Adrenal gland (tissue), 12 donors: Measurements from ENCODE around the gene CDKL1. TPM values are rescaled to one million over a fixed set of nuclear protein-coding genes. Genes with fewer than 3 reads are reported as not detected.

Experiments used
- DNase-seq, 7 donors: peaks; one replicate each; pipeline ENCODE4 v3.0.0-alpha.2; 2019 to 2020
- H3K27ac ChIP-seq, 5 donors: fragments of 200-600 bp; sonication (generic) in 4 of 5; 1 replicate in 3 of 5; 2 replicates in 2 of 5; pipeline versions ENCODE4 v1.5.1 to v1.8.0; 2016 to 2020; ENCODE audit warnings: mild to moderate bottlenecking in 1 of 5
- H3K27me3 ChIP-seq: fragments of 200-600 bp; 2 replicates; pipeline ENCODE4 v1.8.0; 2021
- H3K36me3 ChIP-seq, 2 donors: fragments of 200-600 bp; replicated peaks in 1 of 2; 1 replicate in 1 of 2; 2 replicates in 1 of 2; pipeline versions ENCODE4 v1.5.1 to v1.8.0; 2018 to 2022
- H3K4me1 ChIP-seq, 2 donors: fragments of 200-600 bp; replicated peaks in 1 of 2; 1 replicate in 1 of 2; 2 replicates in 1 of 2; pipeline versions ENCODE4 v1.5.1 to v1.8.0; 2018 to 2021
- H3K4me3 ChIP-seq, 4 donors: fragments of 200-600 bp; sonication (generic) in 3 of 4; one replicate each; pipeline ENCODE4 v1.5.1; 2016 to 2018
- H3K9me3 ChIP-seq, 3 donors: fragments of 200-600 bp; sonication (generic) in 1 of 3; replicated peaks in 1 of 3; 1 replicate in 2 of 3; 2 replicates in 1 of 3; pipeline versions ENCODE4 v1.5.1 to v1.8.0; 2016 to 2021
- CTCF ChIP-seq, 6 experiments: fragments of 450-650 bp in 4 of 6; fragments of 200-600 bp in 2 of 6; sonication (generic) in 1 of 6; IDR thresholded peaks; 1 replicate in 5 of 6; 2 replicates in 1 of 6; pipeline versions ENCODE4 v1.5.1 to v1.8.0; 2016 to 2021; ENCODE audit warnings: antibody characterized with exemption in 6 of 6, mild to moderate bottlenecking in 2 of 6, moderate library complexity in 1 of 6
- POLR2A ChIP-seq, 2 donors: fragments of 450-650 bp; IDR thresholded peaks; one replicate each; pipeline ENCODE4 v1.6.1; 2017; ENCODE audit warnings: antibody characterized with exemption in 2 of 2, mild to moderate bottlenecking in 2 of 2, moderate library complexity in 1 of 2
- WGBS, 4 donors: extraction: QIAGEN DNeasy Blood & Tissue Kit in 2 of 4; methylation state at CpG; one replicate each; pipeline versions ENCODE4 v1.1.5 to v1.1.7; 2013 to 2017; 5-methylcytosine and 5-hydroxymethylcytosine counted together
- intact Hi-C, 2 donors: fragments of 100-400 bp; cut with DNase I; formaldehyde crosslinking; loops; one replicate each; pipeline versions ENCODE4 v1.14.1 to v1.15.0; 2022 to 2023
- polyA plus RNA-seq, 3 donors: library from polyadenylated mRNA; stranded (reverse); fragments of 200-250 nt in 2 of 3; fragments of 350-450 nt in 1 of 3; fragmentation: Illumina TruSeq in 1 of 3; extraction: RNeasy Lipid Tissue Mini Kit (QIAGEN cat#74804) in 1 of 3; gene quantifications; one replicate each; pipeline ENCODE4 v1.2.3, GENCODE V29; 2013 to 2014
- total RNA-seq, 9 donors: library from RNA; depleted of rRNA in 4 of 9; stranded (reverse); fragments of >200 nt in 4 of 9; fragments of 120-200 nt in 1 of 9; fragmentation: NEBNext Ultra II Directional in 1 of 9; extraction: Animal tissue kit (Norgen Biotek cat#: 25700) in 1 of 9; gene quantifications; one replicate each; pipeline versions ENCODE4 v1.1.0 to v1.2.4, GENCODE V29; 2013 to 2023
- donor health status: healthy with polysubstance abuse.
- donor health status: Bipolar disorder and iron deficiency.
- donor health status: DM: yes; HTN: yes; CAD: no.
- donor health status: DM: no; HTN: no; CAD: no.
- donor health status: DM: no; HTN: no; CAD: no.
- donor health status: DM: yes; HTN: yes; CAD: no.

Gene CDKL1
- total and polyA plus RNA-seq, 12 donors = 1.5 to 17.2 (median 7.6) TPM

GRCh38 chr14:50410921-50411320, 14.2 kb upstream of the CDKL1 start:
- Histone ChIP-seq H3K36me3 (no peaks in the 10 kb centered on the region), H3K27me3 (no peaks in the 10 kb centered on the region), H3K9me3 (no peaks in the 10 kb centered on the region), H3K4me3 (no peak overlapping the region), H3K27ac (no peak overlapping the region), H3K4me1 (no peaks in the 10 kb centered on the region)
- no peak for DNase-seq
- WGBS, 4 donors = 68 to 83% (median 76%) methylated on average over 1 of the region's 1 CpG
- TF ChIP-seq CTCF (IDR thresholded peaks at IDR 0.05) (no peak), POLR2A (IDR thresholded peaks at IDR 0.05) (no peak)
- intact Hi-C loops = no loop called here

GRCh38 chr14:50410071-50410470, 13.4 kb upstream of the CDKL1 start:
- Histone ChIP-seq H3K27me3 (no peaks in the 10 kb centered on the region), H3K4me3 (no peak overlapping the region), H3K4me1 (no peaks in the 10 kb centered on the region), H3K9me3 (no peaks in the 10 kb centered on the region), H3K27ac (no peak overlapping the region), H3K36me3 (no peaks in the 10 kb centered on the region)
- DNase-seq = no peak
- intact Hi-C loops = no loop called here
- WGBS, 4 donors = 83 to 100% (median 92%) methylated on average over 3 of the region's 3 CpGs
- no peak for TF ChIP-seq CTCF (IDR thresholded peaks at IDR 0.05)
- TF ChIP-seq POLR2A (IDR thresholded peaks at IDR 0.05) = no peak

- no peaks in the 10 kb centered on the region for H3K4me1 ChIP-seq
- H3K27ac ChIP-seq = no peak overlapping the region
- intact Hi-C loops = no loop called here
- WGBS, 4 donors = 81 to 86% (median 84%) methylated on average over 6 of the region's 6 CpGs
- no peaks in the 10 kb centered on the region for H3K36me3 ChIP-seq
- H3K27me3 ChIP-seq = no peaks in the 10 kb centered on the region
- TF ChIP-seq CTCF (IDR thresholded peaks at IDR 0.05) (no peak), POLR2A (IDR thresholded peaks at IDR 0.05) (no peak)
- H3K4me3 ChIP-seq = no peak overlapping the region
- no peak for DNase-seq
- no peaks in the 10 kb centered on the region for H3K9me3 ChIP-seq
Measured at GRCh38 chr14:50407111-50407812, 10.6 kb upstream of the CDKL1 start.

- Histone ChIP-seq H3K9me3 (no peaks in the 10 kb centered on the region), H3K27ac (no peak overlapping the region), H3K4me1 (no peaks in the 10 kb centered on the region), H3K27me3 (no peaks in the 10 kb centered on the region), H3K4me3 (no peak overlapping the region), H3K36me3 (no peaks in the 10 kb centered on the region)
- DNase-seq = no peak
- intact Hi-C loops = no loop called here
- no peak for TF ChIP-seq CTCF (IDR thresholded peaks at IDR 0.05)
- no peak for TF ChIP-seq POLR2A (IDR thresholded peaks at IDR 0.05)
Measured at GRCh38 chr14:50403419-50403818, 6.7 kb upstream of the CDKL1 start.
